ENCODE data around the gene GYPC. TPM values are rescaled to one million over a fixed set of nuclear protein-coding genes. Genes with fewer than 3 reads are reported as not detected.
A peak's percentile ranks its signal among the peaks of the same experiment; 100 is the strongest.

GYPC gene
- total and polyA plus RNA-seq, 4 experiments from 2014 or later, result 78.5 to 165 (median 113) TPM

- peaks cover 55 to 93% (median 83%) of the 10 kb centered on the region in 4 donors for H3K4me1 Mint-ChIP-seq
- peak overlapping the region; percentile 73 to 87 (median 76) for H3K4me3 Mint-ChIP-seq
- peak in 1 of 5 donors; percentile 13 for DNase-seq
- intact Hi-C loops (cut with micrococcal nuclease), result loop anchor here (1.0 kb wide), 1 partner anchor 8 kb away; the partner anchor contains the start of gene GYPC
- Histone ChIP-seq H3K4me1 (ENCODE audit: insufficient read depth, low read length) (peaks cover 76% of the 10 kb centered on the region), H3K36me3 (ENCODE audit: insufficient read depth, low read length) (peaks cover 7% of the 10 kb centered on the region), H3K4me3 (ENCODE audit: low read length in 2 of 2) (peak overlapping the region in 1 of 2 donors; percentile 37), H3K27ac (ENCODE audit: low read depth, low read length) (peak overlapping the region; percentile 23), H3K9me3 (ENCODE audit: control insufficient read depth in 1 of 2, low read length in 2 of 2) (no peaks in the 10 kb centered on the region), H3K27me3 (ENCODE audit: insufficient read depth, low read length) (no peaks in the 10 kb centered on the region)
- peaks cover 26 to 38% of the 10 kb centered on the region in 2 donors for H3K36me3 Mint-ChIP-seq
- ChIA-PET CTCF (ENCODE audit: partially characterized antibody) (interaction anchor here (1.0 to 3.1 kb wide), 4 partner anchors 12 to 136 kb away, joined by 3 to 13 read pairs (median 4); no protein-coding TSS in a partner anchor), POLR2A (ENCODE audit: partially characterized antibody) (no interaction called here)
- no peaks in the 10 kb centered on the region for H3K27me3 Mint-ChIP-seq
- H3K9me3 Mint-ChIP-seq, result no peaks in the 10 kb centered on the region
- peak overlapping the region; percentile 94 to 98 (median 96) for H3K27ac Mint-ChIP-seq
Observed at GRCh38 chr2:126664639-126665038, 8.7 kb downstream of the GYPC start.

- intact Hi-C loops (cut with micrococcal nuclease), result no loop called here
- no peak overlapping the region for H3K27ac ChIP-seq (ENCODE audit: low read depth, low read length)
- H3K4me3 Mint-ChIP-seq, result peak overlapping the region in 2 of 8 donors; percentile 24 to 78
Observed at GRCh38 chr2:126665483-126665882, 9.5 kb downstream of the GYPC start.

GRCh38 chr2:126668254-126668653, 12.3 kb downstream of the GYPC start:
- Histone ChIP-seq H3K27ac (ENCODE audit: low read depth, low read length) (no peak overlapping the region), H3K4me1 (ENCODE audit: insufficient read depth, low read length) (peaks cover 39% of the 10 kb centered on the region), H3K27me3 (ENCODE audit: insufficient read depth, low read length) (no peaks in the 10 kb centered on the region), H3K36me3 (ENCODE audit: insufficient read depth, low read length) (peaks cover 13% of the 10 kb centered on the region), H3K4me3 (ENCODE audit: low read length in 2 of 2) (no peak overlapping the region), H3K9me3 (ENCODE audit: control insufficient read depth in 1 of 2, low read length in 2 of 2) (no peaks in the 10 kb centered on the region)
- ChIA-PET POLR2A (ENCODE audit: partially characterized antibody) (no interaction called here), CTCF (ENCODE audit: partially characterized antibody) (no interaction called here)
- DNase-seq, result no peak
- intact Hi-C loops (cut with micrococcal nuclease), result no loop called here
- peaks cover 0 to 1% (median 0%) of the 10 kb centered on the region in 8 donors for H3K9me3 Mint-ChIP-seq
- no peak overlapping the region for H3K4me3 Mint-ChIP-seq
- H3K27ac Mint-ChIP-seq, result peak overlapping the region in 2 of 7 donors; percentile 13 to 38
- peaks cover 42 to 88% (median 58%) of the 10 kb centered on the region in 4 donors for H3K4me1 Mint-ChIP-seq
- peaks cover 43 to 47% of the 10 kb centered on the region in 2 donors for H3K36me3 Mint-ChIP-seq
- H3K27me3 Mint-ChIP-seq, result no peaks in the 10 kb centered on the region

More at GRCh38 chr2:126665483-126665882, 9.5 kb downstream of the GYPC start:
- no peaks in the 10 kb centered on the region for H3K9me3 Mint-ChIP-seq
- Histone ChIP-seq H3K9me3 (ENCODE audit: control insufficient read depth in 1 of 2, low read length in 2 of 2) (no peaks in the 10 kb centered on the region), H3K4me1 (ENCODE audit: insufficient read depth, low read length) (peaks cover 67% of the 10 kb centered on the region), H3K27me3 (ENCODE audit: insufficient read depth, low read length) (no peaks in the 10 kb centered on the region), H3K36me3 (ENCODE audit: insufficient read depth, low read length) (peaks cover 10% of the 10 kb centered on the region), H3K4me3 (ENCODE audit: low read length in 2 of 2) (no peak overlapping the region)
- peaks cover 55 to 90% (median 80%) of the 10 kb centered on the region in 4 donors for H3K4me1 Mint-ChIP-seq
- H3K27ac Mint-ChIP-seq, result peak overlapping the region; percentile 76 to 98 (median 96)
- POLR2A ChIA-PET (ENCODE audit: partially characterized antibody), result no interaction called here
- H3K36me3 Mint-ChIP-seq, result peaks cover 29 to 42% of the 10 kb centered on the region in 2 donors
- CTCF ChIA-PET (ENCODE audit: partially characterized antibody), result interaction anchor here (2.0 kb wide), 1 partner anchor 12 kb away, joined by 6 read pairs; no protein-coding TSS in a partner anchor
- no peak for DNase-seq
- no peaks in the 10 kb centered on the region for H3K27me3 Mint-ChIP-seq

GRCh38 chr2:126669772-126670171, 13.8 kb downstream of the GYPC start:
- Histone ChIP-seq H3K27ac (ENCODE audit: low read depth, low read length) (no peak overlapping the region), H3K9me3 (ENCODE audit: control insufficient read depth in 1 of 2, low read length in 2 of 2) (no peaks in the 10 kb centered on the region), H3K36me3 (ENCODE audit: insufficient read depth, low read length) (peaks cover 13% of the 10 kb centered on the region), H3K4me3 (ENCODE audit: low read length in 2 of 2) (no peak overlapping the region), H3K27me3 (ENCODE audit: insufficient read depth, low read length) (no peaks in the 10 kb centered on the region), H3K4me1 (ENCODE audit: insufficient read depth, low read length) (peaks cover 24% of the 10 kb centered on the region)
- Mint-ChIP-seq H3K27ac (peak overlapping the region in 3 of 7 donors; percentile 35 to 47 (median 42)), H3K27me3 (no peaks in the 10 kb centered on the region), H3K4me1 (peaks cover 31 to 77% (median 43%) of the 10 kb centered on the region in 4 donors), H3K36me3 (peaks cover 48 to 50% of the 10 kb centered on the region in 2 donors), H3K9me3 (peaks cover 0 to 9% (median 0%) of the 10 kb centered on the region in 8 donors), H3K4me3 (no peak overlapping the region)
- CTCF ChIA-PET (ENCODE audit: partially characterized antibody), result no interaction called here
- DNase-seq, result no peak
- POLR2A ChIA-PET (ENCODE audit: partially characterized antibody), result interaction anchor here (1.3 kb wide), 1 partner anchor 12 kb away, joined by 4 read pairs; no protein-coding TSS in a partner anchor
- intact Hi-C loops (cut with micrococcal nuclease), result no loop called here

- intact Hi-C loops (cut with micrococcal nuclease), result no loop called here
- H3K36me3 ChIP-seq (ENCODE audit: insufficient read depth, low read length), result peaks cover 13% of the 10 kb centered on the region
- peaks cover 0 to 10% of the 10 kb centered on the region in 2 donors for H3K9me3 ChIP-seq (ENCODE audit: control insufficient read depth in 1 of 2, low read length in 2 of 2)
- no peaks in the 10 kb centered on the region for H3K27me3 ChIP-seq (ENCODE audit: insufficient read depth, low read length)
- no peak for DNase-seq
- no peak overlapping the region for H3K4me3 Mint-ChIP-seq
- peaks cover 57 to 62% of the 10 kb centered on the region in 2 donors for H3K36me3 Mint-ChIP-seq
- no peak overlapping the region for H3K27ac ChIP-seq (ENCODE audit: low read depth, low read length)
- peaks cover 14% of the 10 kb centered on the region for H3K4me1 ChIP-seq (ENCODE audit: insufficient read depth, low read length)
- H3K27me3 Mint-ChIP-seq, result no peaks in the 10 kb centered on the region
- ChIA-PET CTCF (ENCODE audit: partially characterized antibody) (no interaction called here), POLR2A (ENCODE audit: partially characterized antibody) (no interaction called here)
- H3K4me1 Mint-ChIP-seq, result peaks cover 30 to 66% (median 39%) of the 10 kb centered on the region in 4 donors
- H3K27ac Mint-ChIP-seq, result peak overlapping the region in 3 of 7 donors; percentile 48 to 86 (median 70)
- peaks cover 0 to 24% (median 12%) of the 10 kb centered on the region in 8 donors for H3K9me3 Mint-ChIP-seq
- no peak overlapping the region for H3K4me3 ChIP-seq (ENCODE audit: low read length in 2 of 2)
Observed at GRCh38 chr2:126671488-126671887, 15.5 kb downstream of the GYPC start.

- H3K27me3 Mint-ChIP-seq, result no peaks in the 10 kb centered on the region
- no peak overlapping the region for H3K4me3 Mint-ChIP-seq
- H3K36me3 Mint-ChIP-seq, result peaks cover 52 to 57% of the 10 kb centered on the region in 2 donors
Observed at GRCh38 chr2:126672980-126673605, 17.1 kb downstream of the GYPC start.

GRCh38 chr2:126674075-126674744, 18.3 kb downstream of the GYPC start:
- Histone ChIP-seq H3K4me1 (ENCODE audit: insufficient read depth, low read length) (peaks cover 13% of the 10 kb centered on the region), H3K4me3 (ENCODE audit: low read length in 2 of 2) (no peak overlapping the region), H3K27me3 (ENCODE audit: insufficient read depth, low read length) (no peaks in the 10 kb centered on the region), H3K27ac (ENCODE audit: low read depth, low read length) (no peak overlapping the region), H3K36me3 (ENCODE audit: insufficient read depth, low read length) (peaks cover 10% of the 10 kb centered on the region), H3K9me3 (ENCODE audit: control insufficient read depth in 1 of 2, low read length in 2 of 2) (peaks cover 0 to 10% of the 10 kb centered on the region in 2 donors)
- POLR2A ChIA-PET (ENCODE audit: partially characterized antibody), result interaction anchor here (1.6 kb wide), 1 partner anchor 11 kb away, joined by 5 read pairs; no protein-coding TSS in a partner anchor
- Mint-ChIP-seq H3K4me1 (peaks cover 27 to 58% (median 33%) of the 10 kb centered on the region in 4 donors), H3K27me3 (no peaks in the 10 kb centered on the region), H3K9me3 (peaks cover 0 to 24% (median 12%) of the 10 kb centered on the region in 8 donors), H3K36me3 (peaks cover 56 to 59% of the 10 kb centered on the region in 2 donors), H3K27ac (no peak overlapping the region), H3K4me3 (peak overlapping the region in 1 of 8 donors; percentile 26)
- DNase-seq, result no peak
- CTCF ChIA-PET (ENCODE audit: partially characterized antibody), result no interaction called here
- intact Hi-C loops (cut with micrococcal nuclease), result no loop called here

More at GRCh38 chr2:126672980-126673605, 17.1 kb downstream of the GYPC start:
- no peaks in the 10 kb centered on the region for H3K27me3 ChIP-seq (ENCODE audit: insufficient read depth, low read length)
- Mint-ChIP-seq H3K9me3 (peaks cover 0 to 24% (median 12%) of the 10 kb centered on the region in 8 donors), H3K27ac (peak overlapping the region in 3 of 7 donors; percentile 36 to 66 (median 37)), H3K4me1 (peaks cover 26 to 59% (median 36%) of the 10 kb centered on the region in 4 donors)
- H3K4me3 ChIP-seq (ENCODE audit: low read length in 2 of 2), result no peak overlapping the region
- CTCF ChIA-PET (ENCODE audit: partially characterized antibody), result interaction anchor here (0.9 kb wide), 1 partner anchor 145 kb away, joined by 3 read pairs; no protein-coding TSS in a partner anchor
- H3K4me1 ChIP-seq (ENCODE audit: insufficient read depth, low read length), result peaks cover 13% of the 10 kb centered on the region
- POLR2A ChIA-PET (ENCODE audit: partially characterized antibody), result no interaction called here
- H3K27ac ChIP-seq (ENCODE audit: low read depth, low read length), result no peak overlapping the region
- intact Hi-C loops (cut with micrococcal nuclease), result no loop called here
- no peak for DNase-seq
- peaks cover 13% of the 10 kb centered on the region for H3K36me3 ChIP-seq (ENCODE audit: insufficient read depth, low read length)
- H3K9me3 ChIP-seq (ENCODE audit: control insufficient read depth in 1 of 2, low read length in 2 of 2), result peaks cover 0 to 10% of the 10 kb centered on the region in 2 donors

Measured in CD4-positive, alpha-beta memory T cell (primary cell).